RWPE1 (cell line): ENCODE results near the gene DDX60.
A peak's percentile ranks its signal among the peaks of the same experiment; 100 is the strongest.
"Not testable (repeated sequence)": the region's sequence is repeated elsewhere in the genome, so short reads cannot be mapped to it uniquely, and the experiment has no call there.

Experiments
- CTCF ChIA-PET: fragments of 350-600 bp; sonication (Branson Sonifier 250); formaldehyde crosslinking; extraction: SDS; loops from one replicate; lab custom pipeline; 2021; lab: Yijun Ruan, JAX
- POLR2A ChIA-PET: fragments of 400-600 bp; formaldehyde crosslinking; extraction: SDS; loops from one replicate; lab custom pipeline; 2020; ENCODE audit warnings: antibody characterized with exemption; ENCODE audit not compliant: low non-redundant PET; lab: Yijun Ruan, JAX
- DNase-seq: peaks from one replicate; pipeline ENCODE4 v3.0.0; 2012; ENCODE audit warnings: low spot score
- H3K27ac ChIP-seq: fragments of 450-650 bp; 2 replicates; pipeline ENCODE4 v1.5.1; 2017
- CTCF ChIP-seq: fragments of 450-650 bp; conservative IDR thresholded peaks from 2 replicates; pipeline ENCODE4 v1.5.1; 2017; ENCODE audit warnings: low read depth, mild to moderate bottlenecking

Gene DDX60

DNA sequence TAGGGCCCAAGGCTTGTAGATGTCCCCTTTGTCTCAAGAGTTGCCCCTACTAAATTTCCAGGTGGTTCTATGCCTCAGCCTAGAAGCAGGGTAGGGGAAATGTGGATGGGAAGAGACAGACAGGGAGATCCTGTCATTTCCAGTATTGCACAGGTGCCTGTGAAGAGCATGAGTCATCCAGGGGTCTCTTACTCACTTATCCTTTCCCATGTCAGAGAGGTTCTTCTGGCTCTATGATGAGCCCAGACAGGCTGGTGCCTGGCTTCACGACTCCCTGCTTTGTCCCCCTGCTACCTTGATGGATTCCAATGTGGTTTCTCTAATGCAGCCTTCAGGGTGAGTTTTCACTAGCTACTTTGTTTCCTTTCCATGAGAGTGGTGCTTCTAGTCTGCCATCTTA, 35.2 kb upstream of the DDX60 start:
- CTCF ChIA-PET: no interaction called here
- DNase-seq: no peak
- H3K27ac ChIP-seq: no peak overlapping the region
- TF ChIP-seq CTCF: no peak
- POLR2A ChIA-PET: no interaction called here

DNA sequence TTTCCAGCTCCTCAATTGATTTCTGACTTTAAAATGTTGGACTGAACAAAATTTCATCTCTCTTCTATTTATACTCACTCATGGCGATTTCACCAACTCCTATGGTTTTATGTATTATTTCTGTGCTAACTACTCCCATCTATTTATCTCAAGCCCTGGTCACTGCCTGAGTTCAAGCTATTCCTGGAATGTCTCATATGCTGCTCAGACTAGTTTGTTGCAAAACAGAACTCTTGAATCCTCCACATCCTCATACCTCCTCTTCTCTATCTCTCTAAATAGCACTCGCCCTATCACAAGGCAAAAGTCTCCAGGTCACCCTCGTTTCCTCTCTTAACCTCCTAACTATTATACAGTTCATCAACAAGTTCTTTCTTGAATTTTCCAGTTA, 19.0 kb upstream of the DDX60 start:
- CTCF ChIA-PET: interaction anchor here (0.6 kb wide), 1 partner anchor 1239 kb away, joined by 3 read pairs; no protein-coding TSS in a partner anchor
- no peak for TF ChIP-seq CTCF
- no peak overlapping the region for H3K27ac ChIP-seq
- no peak for DNase-seq
- POLR2A ChIA-PET: no interaction called here

- H3K27ac ChIP-seq: no peak overlapping the region
- POLR2A ChIA-PET: no interaction called here
- peak; percentile 25 for DNase-seq
- no peak for TF ChIP-seq CTCF
- CTCF ChIA-PET: interaction anchor here (0.6 kb wide), 1 partner anchor 1240 kb away, joined by 3 read pairs; no protein-coding TSS in a partner anchor
Measured at GRCh38 chr4:168336837-168337549, 18.4 kb upstream of the DDX60 start.

DNA sequence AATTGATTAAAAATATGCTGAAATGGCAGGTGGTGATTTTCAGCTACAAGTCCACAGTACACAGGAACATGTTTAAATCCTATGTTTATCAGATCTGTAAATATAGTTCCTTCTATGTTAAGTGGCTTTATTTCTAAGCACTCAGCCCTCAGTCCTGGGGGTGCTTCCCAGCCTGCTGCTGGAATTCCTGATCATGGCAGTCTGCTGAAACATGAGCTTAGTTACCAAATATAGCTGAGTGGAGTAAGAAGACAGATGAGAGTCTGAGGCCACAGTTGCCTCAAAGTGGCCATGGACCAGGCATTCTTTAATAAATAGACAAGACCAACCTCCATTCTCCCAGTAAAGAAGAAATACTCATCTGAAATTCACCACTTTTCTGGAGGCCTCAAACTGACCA, 17.1 kb upstream of the DDX60 start:
- H3K27ac ChIP-seq: no peak overlapping the region
- TF ChIP-seq CTCF: no peak
- ChIA-PET POLR2A (no interaction called here), CTCF (no interaction called here)
- DNase-seq: no peak

- POLR2A ChIA-PET: no interaction called here
Measured at GRCh38 chr4:168334053-168334452, 15.5 kb upstream of the DDX60 start.

GRCh38 chr4:168330575-168330974, 12.0 kb upstream of the DDX60 start:
- DNase-seq, CTCF ChIA-PET, H3K27ac ChIP-seq, POLR2A ChIA-PET: not testable (repeated sequence)

More at GRCh38 chr4:168334053-168334452, 15.5 kb upstream of the DDX60 start:
- no peak for TF ChIP-seq CTCF
- CTCF ChIA-PET: no interaction called here
- no peak for DNase-seq
- no peak overlapping the region for H3K27ac ChIP-seq

DNA sequence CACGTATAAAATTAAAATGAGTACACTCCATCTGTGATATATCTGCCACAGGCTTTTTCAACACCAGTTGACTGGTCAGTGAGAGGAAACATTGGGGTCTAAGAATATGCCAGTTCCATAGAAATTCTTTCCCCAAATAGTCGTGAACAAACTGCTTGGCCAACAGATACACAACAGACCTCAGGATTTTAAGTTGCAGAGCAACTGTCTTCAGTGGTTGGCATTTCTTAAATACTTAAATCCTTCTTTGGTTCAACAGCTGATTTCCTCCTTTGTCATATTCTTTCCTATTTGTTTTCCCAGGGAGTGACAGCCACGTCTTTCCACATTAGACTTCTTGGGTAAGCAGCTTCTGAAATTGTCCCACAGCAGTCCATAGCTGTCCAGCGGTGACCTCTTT, 7.0 kb upstream of the DDX60 start:
- no peak overlapping the region for H3K27ac ChIP-seq
- ChIA-PET CTCF (no interaction called here), POLR2A (no interaction called here)
- no peak for DNase-seq
- TF ChIP-seq CTCF: no peak
